ENCODE measurements around the gene FCRL3.

DNA sequence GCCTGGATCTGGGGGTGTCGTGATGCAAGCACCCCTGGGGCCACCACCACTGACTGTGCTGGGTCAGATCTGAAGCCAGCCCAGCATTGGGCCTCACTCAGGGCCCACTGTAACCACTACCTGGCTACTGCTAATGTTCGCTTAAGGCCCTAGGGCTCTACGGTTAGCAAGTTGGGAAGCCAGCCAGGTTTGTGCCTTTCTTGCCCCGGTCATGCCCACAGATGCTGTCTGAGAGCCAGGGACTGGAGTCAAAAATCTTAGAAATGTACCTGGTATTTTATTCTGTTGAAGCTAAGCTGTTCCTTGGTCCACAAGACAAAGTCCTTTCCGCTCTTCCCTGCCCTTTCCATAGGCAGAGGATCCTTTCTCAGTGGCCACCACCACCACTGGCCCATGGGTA is 15.2 kb upstream of the FCRL3 start:
- TF ChIP-seq, protein P1, sequence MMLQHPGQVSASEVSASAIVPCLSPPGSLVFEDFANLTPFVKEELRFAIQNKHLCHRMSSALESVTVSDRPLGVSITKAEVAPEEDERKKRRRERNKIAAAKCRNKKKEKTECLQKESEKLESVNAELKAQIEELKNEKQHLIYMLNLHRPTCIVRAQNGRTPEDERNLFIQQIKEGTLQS (CRISPR knock-in tag; IDR thresholded peaks at IDR 0.05): no peak
- TF ChIP-seq ZFP1 (CRISPR knock-in tag; IDR thresholded peaks at IDR 0.05) (no peak), RAD21 (CRISPR knock-in tag; IDR thresholded peaks at IDR 0.05) (no peak), NAIF1 (CRISPR knock-in tag; IDR thresholded peaks at IDR 0.05; ENCODE audit: borderline replicate concordance) (no peak), ZNF143 (CRISPR knock-in tag; IDR thresholded peaks at IDR 0.05) (no peak)
- TF ChIP-seq, protein P2, sequence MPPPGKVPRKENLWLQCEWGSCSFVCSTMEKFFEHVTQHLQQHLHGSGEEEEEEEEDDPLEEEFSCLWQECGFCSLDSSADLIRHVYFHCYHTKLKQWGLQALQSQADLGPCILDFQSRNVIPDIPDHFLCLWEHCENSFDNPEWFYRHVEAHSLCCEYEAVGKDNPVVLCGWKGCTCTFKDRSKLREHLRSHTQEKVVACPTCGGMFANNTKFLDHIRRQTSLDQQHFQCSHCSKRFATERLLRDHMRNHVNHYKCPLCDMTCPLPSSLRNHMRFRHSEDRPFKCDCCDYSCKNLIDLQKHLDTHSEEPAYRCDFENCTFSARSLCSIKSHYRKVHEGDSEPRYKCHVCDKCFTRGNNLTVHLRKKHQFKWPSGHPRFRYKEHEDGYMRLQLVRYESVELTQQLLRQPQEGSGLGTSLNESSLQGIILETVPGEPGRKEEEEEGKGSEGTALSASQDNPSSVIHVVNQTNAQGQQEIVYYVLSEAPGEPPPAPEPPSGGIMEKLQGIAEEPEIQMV (CRISPR knock-in tag; IDR thresholded peaks at IDR 0.05; ENCODE audit: low read depth): no peak

Measured in HepG2 (cell line).